Thyroid gland (tissue), 4 donors: ENCODE data around the gene XPNPEP1. TPM values are rescaled to one million over a fixed set of nuclear protein-coding genes. Genes with fewer than 3 reads are reported as not detected.
A peak's percentile ranks its signal among the peaks of the same experiment; 100 is the strongest.

Experiments
- DNase-seq, 2 donors: peaks; one replicate each; pipeline ENCODE4 v3.0.0-alpha.2; 2019
- H3K27ac ChIP-seq, 3 donors: fragments of 200-600 bp; sonication (generic); 1 replicate in 2 of 3; 2 replicates in 1 of 3; pipeline ENCODE4 v1.5.1; 2016 to 2019; ENCODE audit warnings: mild to moderate bottlenecking in 1 of 3, moderate library complexity in 1 of 3
- H3K27me3 ChIP-seq: fragments of 200-600 bp; sonication (generic); one replicate; pipeline ENCODE4 v1.5.1; 2019
- H3K36me3 ChIP-seq, 2 donors: fragments of 200-600 bp; sonication (generic); one replicate each; pipeline ENCODE4 v1.5.1; 2016 to 2019
- H3K4me1 ChIP-seq, 2 donors: fragments of 200-600 bp; sonication (generic); one replicate each; pipeline ENCODE4 v1.5.1; 2017 to 2019
- H3K4me3 ChIP-seq, 3 donors: fragments of 200-600 bp; sonication (generic); replicated peaks in 1 of 3; 1 replicate in 2 of 3; 2 replicates in 1 of 3; pipeline ENCODE4 v1.5.1; 2016; ENCODE audit warnings: mild to moderate bottlenecking in 1 of 3
- H3K9me3 ChIP-seq: fragments of 200-600 bp; sonication (generic); one replicate; pipeline ENCODE4 v1.5.1; 2017
- CTCF ChIP-seq, 6 experiments: fragments of 200-600 bp in 3 of 6; fragments of 450-650 bp in 3 of 6; sonication (generic) in 3 of 6; IDR thresholded peaks; one replicate each; pipeline ENCODE4 v1.5.1; 2016 to 2019; ENCODE audit warnings: antibody characterized with exemption in 6 of 6, mild to moderate bottlenecking in 2 of 6, inconsistent platforms in 1 of 6, moderate library complexity in 1 of 6
- POLR2A ChIP-seq, 2 donors: fragments of 450-650 bp; IDR thresholded peaks; one replicate each; pipeline ENCODE4 v1.6.1; 2017; ENCODE audit warnings: antibody characterized with exemption in 2 of 2, mild to moderate bottlenecking in 2 of 2, moderate library complexity in 1 of 2
- WGBS, 2 donors: methylation state at CpG; one replicate each; pipeline ENCODE4 v1.1.5; 2017; 5-methylcytosine and 5-hydroxymethylcytosine counted together
- intact Hi-C: fragments of 100-400 bp; cut with DNase I; formaldehyde crosslinking; loops from one replicate; pipeline ENCODE4 v1.15.1; 2023
- total RNA-seq, 4 donors: library from RNA; depleted of rRNA; stranded (reverse); fragments of >200 nt; gene quantifications; one replicate each; pipeline ENCODE4 v1.2.3, GENCODE V29; 2016

The XPNPEP1 gene
- total RNA-seq, 4 donors from 2014 or later = 72.7 to 89.0 (median 84.0) TPM

- no peak for DNase-seq
- intact Hi-C loops = no loop called here
- Histone ChIP-seq H3K4me1 (peaks cover 15 to 25% of the 10 kb centered on the region in 2 donors), H3K27ac (no peak overlapping the region), H3K9me3 (no peaks in the 10 kb centered on the region), H3K36me3 (no peaks in the 10 kb centered on the region), H3K4me3 (no peak overlapping the region), H3K27me3 (no peaks in the 10 kb centered on the region)
- TF ChIP-seq CTCF (IDR thresholded peaks at IDR 0.05) (no peak), POLR2A (IDR thresholded peaks at IDR 0.05) (no peak)
- WGBS, 2 donors = 76 to 78% methylated on average over 2 of the region's 2 CpGs
Measured at GRCh38 chr10:109926825-109927224, 3.5 kb upstream of the XPNPEP1 start.

GRCh38 chr10:109926061-109926745, 2.9 kb upstream of the XPNPEP1 start:
- no peaks in the 10 kb centered on the region for H3K36me3 ChIP-seq
- intact Hi-C loops = no loop called here
- no peak overlapping the region for H3K27ac ChIP-seq
- H3K9me3 ChIP-seq = no peaks in the 10 kb centered on the region
- no peaks in the 10 kb centered on the region for H3K27me3 ChIP-seq
- H3K4me1 ChIP-seq = peaks cover 16 to 31% of the 10 kb centered on the region in 2 donors
- H3K4me3 ChIP-seq = no peak overlapping the region
- no peak for DNase-seq
- TF ChIP-seq POLR2A (IDR thresholded peaks at IDR 0.05) (no peak), CTCF (IDR thresholded peaks at IDR 0.05) (no peak)
- 77 to 84% methylated on average over 10 of the region's 10 CpGs for WGBS, 2 donors

- Histone ChIP-seq H3K27ac (peak overlapping the region in 2 of 3 donors; percentile 62 to 64), H3K9me3 (no peaks in the 10 kb centered on the region), H3K27me3 (no peaks in the 10 kb centered on the region), H3K4me1 (peaks cover 16 to 33% of the 10 kb centered on the region in 2 donors), H3K36me3 (no peaks in the 10 kb centered on the region), H3K4me3 (no peak overlapping the region)
- no peak for TF ChIP-seq POLR2A (IDR thresholded peaks at IDR 0.05)
- no peak for DNase-seq
- WGBS, 2 donors = 55 to 61% methylated on average over 5 of the region's 5 CpGs
- intact Hi-C loops = no loop called here
Measured at GRCh38 chr10:109924967-109925620, 1.8 kb upstream of the XPNPEP1 start.

GRCh38 chr10:109924087-109924486, 776 bp upstream of the XPNPEP1 start:
- peak overlapping the region; percentile 64 to 93 (median 90) for H3K27ac ChIP-seq
- H3K4me3 ChIP-seq = no peak overlapping the region
- WGBS, 2 donors = 85 to 89% methylated on average over 7 of the region's 7 CpGs
- no peaks in the 10 kb centered on the region for H3K36me3 ChIP-seq
- H3K9me3 ChIP-seq = no peaks in the 10 kb centered on the region
- H3K4me1 ChIP-seq = peaks cover 16 to 33% of the 10 kb centered on the region in 2 donors
- DNase-seq = peak; percentile 26 to 30
- H3K27me3 ChIP-seq = no peaks in the 10 kb centered on the region
- intact Hi-C loops = no loop called here
- TF ChIP-seq POLR2A (IDR thresholded peaks at IDR 0.05) (no peak), CTCF (IDR thresholded peaks at IDR 0.05) (no peak)

GRCh38 chr10:109922358-109922975, 844 bp downstream of the XPNPEP1 start:
- no peak for DNase-seq
- H3K27ac ChIP-seq = peak overlapping the region; percentile 87 to 91 (median 90)
- no peaks in the 10 kb centered on the region for H3K27me3 ChIP-seq
- WGBS, 2 donors = 26 to 33% methylated on average over 7 of the region's 7 CpGs
- intact Hi-C loops = no loop called here
- TF ChIP-seq CTCF (IDR thresholded peaks at IDR 0.05) = no peak
- no peak for TF ChIP-seq POLR2A (IDR thresholded peaks at IDR 0.05)
- peaks cover 16 to 33% of the 10 kb centered on the region in 2 donors for H3K4me1 ChIP-seq
- peak overlapping the region; percentile 60 to 93 (median 77) for H3K4me3 ChIP-seq
- no peaks in the 10 kb centered on the region for H3K36me3 ChIP-seq
- H3K9me3 ChIP-seq = no peaks in the 10 kb centered on the region
